Measurements from ENCODE around the gene TXNRD2. TPM values are rescaled to one million over a fixed set of nuclear protein-coding genes. Genes with fewer than 3 reads are reported as not detected.
"Not testable (repeated sequence)": the region's sequence is repeated elsewhere in the genome, so short reads cannot be mapped to it uniquely, and the experiment has no call there.

The TXNRD2 gene
- total and polyA plus RNA-seq, 10 of the 15 experiments (the other 5 are each of a cell fraction or from before 2014, with no cell fraction given) = 1.6 to 26.0 (median 13.9) TPM

DNA sequence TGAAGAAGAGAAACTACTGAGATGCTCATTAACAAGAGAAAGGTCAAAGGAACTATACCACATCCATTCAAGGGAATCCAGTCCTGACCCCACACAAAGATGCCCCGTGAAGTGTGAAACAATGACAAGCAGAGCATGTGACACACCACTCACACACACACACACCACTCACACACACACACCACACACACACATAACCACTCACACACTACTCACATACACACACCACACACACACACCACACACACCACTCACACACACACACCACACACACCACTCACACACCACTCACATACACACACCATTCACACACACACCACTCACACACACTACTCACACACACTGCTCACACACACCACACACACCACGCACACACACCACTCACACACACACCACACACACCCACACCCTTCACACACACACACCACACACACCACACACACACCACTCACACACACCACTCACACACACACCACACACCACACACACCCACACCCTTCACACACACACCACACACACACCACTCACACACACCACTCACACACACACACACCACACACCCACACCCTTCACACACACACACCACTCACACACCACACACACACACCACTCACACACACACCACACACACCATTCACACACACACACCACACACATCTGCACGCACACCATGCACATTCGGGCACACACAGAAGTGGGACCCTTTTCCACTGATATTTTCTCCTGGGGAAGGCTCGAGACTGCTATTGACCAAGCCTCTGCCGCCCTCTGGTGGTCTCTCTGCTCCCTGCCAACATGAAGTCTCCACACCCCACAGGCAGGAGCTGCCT, 32.1 kb downstream of the TXNRD2 start (continued):
- TF ChIP-seq, protein P1, sequence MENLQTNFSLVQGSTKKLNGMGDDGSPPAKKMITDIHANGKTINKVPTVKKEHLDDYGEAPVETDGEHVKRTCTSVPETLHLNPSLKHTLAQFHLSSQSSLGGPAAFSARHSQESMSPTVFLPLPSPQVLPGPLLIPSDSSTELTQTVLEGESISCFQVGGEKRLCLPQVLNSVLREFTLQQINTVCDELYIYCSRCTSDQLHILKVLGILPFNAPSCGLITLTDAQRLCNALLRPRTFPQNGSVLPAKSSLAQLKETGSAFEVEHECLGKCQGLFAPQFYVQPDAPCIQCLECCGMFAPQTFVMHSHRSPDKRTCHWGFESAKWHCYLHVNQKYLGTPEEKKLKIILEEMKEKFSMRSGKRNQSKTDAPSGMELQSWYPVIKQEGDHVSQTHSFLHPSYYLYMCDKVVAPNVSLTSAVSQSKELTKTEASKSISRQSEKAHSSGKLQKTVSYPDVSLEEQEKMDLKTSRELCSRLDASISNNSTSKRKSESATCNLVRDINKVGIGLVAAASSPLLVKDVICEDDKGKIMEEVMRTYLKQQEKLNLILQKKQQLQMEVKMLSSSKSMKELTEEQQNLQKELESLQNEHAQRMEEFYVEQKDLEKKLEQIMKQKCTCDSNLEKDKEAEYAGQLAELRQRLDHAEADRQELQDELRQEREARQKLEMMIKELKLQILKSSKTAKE (IDR thresholded peaks at IDR 0.05; ENCODE audit: low read depth, poor library complexity, severe bottlenecking) = no peak

- ATAC-seq; H3K27me3 ChIP-seq (replicated peaks in 1 of 2; ENCODE audit: control insufficient read depth in 2 of 2, insufficient read depth in 2 of 2, low read length in 1 of 2); H3K4me1 ChIP-seq (ENCODE audit: control insufficient read depth, insufficient read depth, low read length); H3K4me3 ChIP-seq; H3K79me2 ChIP-seq (ENCODE audit: control insufficient read depth, insufficient read depth, low read length); in situ Hi-C loops (cut with MboI); H3K36me3 ChIP-seq (ENCODE audit: control insufficient read depth in 2 of 2, insufficient read depth in 2 of 2, low read length in 1 of 2); H3K9me3 ChIP-seq (replicated peaks; ENCODE audit: control insufficient read depth, insufficient read depth, low read length); H3K9ac ChIP-seq (ENCODE audit: control insufficient read depth, insufficient read depth, low read length); DNase-seq (ENCODE audit: low read depth, low spot score); RAD21 ChIA-PET (ENCODE audit: unreplicated experiment); POLR2A ChIA-PET; H3K4me2 ChIP-seq (ENCODE audit: control insufficient read depth, insufficient read depth); CTCF ChIA-PET; intact Hi-C loops (cut with micrococcal nuclease; ENCODE audit: unreplicated experiment); H3K27ac ChIP-seq (ENCODE audit: control insufficient read depth, insufficient read depth); H2AFZ ChIP-seq (ENCODE audit: control insufficient read depth, low read depth, low read length); H4K20me1 ChIP-seq (ENCODE audit: control insufficient read depth, insufficient read depth); SMC1A ChIA-PET (ENCODE audit: uncharacterized antibody, unreplicated experiment); FAIRE-seq; BruUV-seq (replicated peaks): not testable (repeated sequence)
- WGBS (ENCODE audit: insufficient coverage, insufficient replicate concordance, low lambda C conversion rate, missing lambda C conversion rate) = 71% methylated on average over 15 of the region's 16 CpGs
Observed at GRCh38 chr22:19907902-19908301, 33.7 kb downstream of the TXNRD2 start.

- H3K9me3 ChIP-seq (replicated peaks; ENCODE audit: control insufficient read depth, insufficient read depth, low read length); H3K27ac ChIP-seq (ENCODE audit: control insufficient read depth, insufficient read depth); H3K79me2 ChIP-seq (ENCODE audit: control insufficient read depth, insufficient read depth, low read length); H3K4me2 ChIP-seq (ENCODE audit: control insufficient read depth, insufficient read depth); H4K20me1 ChIP-seq (ENCODE audit: control insufficient read depth, insufficient read depth); H3K4me1 ChIP-seq (ENCODE audit: control insufficient read depth, insufficient read depth, low read length); H3K36me3 ChIP-seq (ENCODE audit: control insufficient read depth in 2 of 2, insufficient read depth in 2 of 2, low read length in 1 of 2); H3K4me3 ChIP-seq; H3K27me3 ChIP-seq (replicated peaks in 1 of 2; ENCODE audit: control insufficient read depth in 2 of 2, insufficient read depth in 2 of 2, low read length in 1 of 2); in situ Hi-C loops (cut with MboI); H3K9ac ChIP-seq (ENCODE audit: control insufficient read depth, insufficient read depth, low read length); BruUV-seq (replicated peaks); FAIRE-seq; ATAC-seq; DNase-seq (ENCODE audit: low read depth, low spot score); SMC1A ChIA-PET (ENCODE audit: uncharacterized antibody, unreplicated experiment); intact Hi-C loops (cut with micrococcal nuclease; ENCODE audit: unreplicated experiment); POLR2A ChIA-PET; H2AFZ ChIP-seq (ENCODE audit: control insufficient read depth, low read depth, low read length): not testable (repeated sequence)
- ChIA-PET CTCF (interaction anchor here (0.8 kb wide), 1 partner anchor 175 kb away, joined by 4 read pairs; no protein-coding TSS in a partner anchor), RAD21 (ENCODE audit: unreplicated experiment) (interaction anchor here (1.4 kb wide), 1 partner anchor 177 kb away, joined by 7 read pairs; no protein-coding TSS in a partner anchor)
- 89% methylated on average over 21 of the region's 25 CpGs for WGBS (ENCODE audit: insufficient coverage, insufficient replicate concordance, low lambda C conversion rate, missing lambda C conversion rate)
Observed at GRCh38 chr22:19906864-19907263, 34.8 kb downstream of the TXNRD2 start.
